HK-2 (cell line): ENCODE measurements around the gene C1QL1.
"Not testable (repeated sequence)": the region's sequence is repeated elsewhere in the genome, so short reads cannot be mapped to it uniquely, and the experiment has no call there.

Source experiments
- DNase-seq: peaks from one replicate; pipeline ENCODE4 v3.0.0-alpha.2; 2018; ENCODE audit not compliant: unreplicated experiment

Gene C1QL1

GRCh38 chr17:44961921-44962350 lies 6.2 kb downstream of the C1QL1 start:
- DNase-seq: no peak

DNA sequence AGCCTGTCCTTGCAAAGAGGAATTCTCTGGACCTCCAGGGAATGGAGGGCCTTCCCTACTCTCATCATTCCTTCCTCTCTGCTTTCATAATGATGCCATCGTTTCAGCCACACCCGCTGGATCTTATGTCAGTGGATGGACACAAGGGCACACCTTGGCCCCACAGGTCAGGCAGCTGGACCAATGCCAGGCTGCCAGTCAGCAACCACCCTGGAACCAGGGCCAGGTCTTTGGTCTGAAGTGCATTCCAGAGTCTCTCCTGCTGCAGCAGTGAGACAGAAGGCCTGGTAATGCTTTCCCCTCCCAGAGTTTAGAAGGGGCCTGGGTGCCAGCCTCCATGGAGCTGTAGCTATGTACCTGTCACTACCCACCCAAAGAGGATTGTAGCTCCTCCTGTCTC lies 7.4 kb downstream of the C1QL1 start:
- no peak for DNase-seq

GRCh38 chr17:44959821-44960531 lies 8.1 kb downstream of the C1QL1 start:
- DNase-seq: no peak

GRCh38 chr17:44956998-44957981 lies 10.8 kb downstream of the C1QL1 start:
- no peak for DNase-seq

- no peak for DNase-seq
Measured at GRCh38 chr17:44955674-44956425, 12.3 kb downstream of the C1QL1 start.

DNA sequence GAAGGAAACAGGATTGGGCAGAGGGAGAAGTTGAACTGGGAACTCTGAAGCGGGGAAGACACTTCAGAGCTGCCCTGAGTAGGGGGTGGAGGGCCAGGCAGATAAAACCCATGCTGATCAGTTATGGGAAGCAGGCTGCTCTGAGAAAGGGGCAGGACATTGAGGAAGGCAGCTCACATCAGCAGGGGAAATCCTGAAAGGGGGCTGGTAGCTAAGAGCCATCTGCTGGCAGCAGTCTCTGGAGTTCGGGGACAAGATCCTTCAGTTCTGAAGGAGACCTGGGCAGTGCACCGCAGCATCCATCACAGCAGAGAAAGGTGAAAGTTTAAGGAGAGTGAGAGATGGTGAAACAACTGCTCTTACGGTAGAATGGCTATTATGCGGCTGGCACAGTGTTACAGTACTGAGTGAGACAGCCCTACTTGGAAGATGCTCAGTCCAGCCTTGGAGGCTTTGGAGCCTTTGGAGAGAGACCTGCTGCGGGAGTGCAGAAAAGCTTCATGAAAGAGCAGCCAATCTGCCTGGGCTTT lies 15.1 kb downstream of the C1QL1 start:
- no peak for DNase-seq

- no peak for DNase-seq
Measured at GRCh38 chr17:44948315-44948795, 19.7 kb downstream of the C1QL1 start.

- DNase-seq: peak; percentile 95
Measured at GRCh38 chr17:44947461-44948314, 20.4 kb downstream of the C1QL1 start, which contains the start of gene KIF18B. Gene KIF18B (minus strand): TSS chr17:44947773. CDS start chr17:44936344, 11,429 bp downstream.

DNA sequence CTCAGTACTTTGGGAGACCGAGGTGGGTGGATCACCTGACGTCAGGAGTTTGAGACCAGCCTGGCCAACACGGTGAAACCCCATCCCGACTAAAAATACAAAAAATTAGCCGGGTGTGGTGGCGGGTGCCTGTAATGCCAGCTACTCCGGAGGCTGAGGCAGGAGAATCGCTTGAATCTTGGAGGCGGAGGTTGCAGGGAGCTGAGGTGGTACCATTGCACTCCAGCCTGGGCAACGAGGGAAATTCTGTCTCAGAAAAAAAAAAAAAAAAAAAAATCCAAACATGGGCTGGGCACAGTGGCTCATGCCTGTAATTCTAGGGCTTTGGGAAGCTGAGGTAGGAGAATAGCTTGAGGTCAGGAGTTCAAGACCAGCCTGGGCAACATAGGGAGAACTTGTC lies 22.5 kb downstream of the C1QL1 start:
- DNase-seq: not testable (repeated sequence)

DNA sequence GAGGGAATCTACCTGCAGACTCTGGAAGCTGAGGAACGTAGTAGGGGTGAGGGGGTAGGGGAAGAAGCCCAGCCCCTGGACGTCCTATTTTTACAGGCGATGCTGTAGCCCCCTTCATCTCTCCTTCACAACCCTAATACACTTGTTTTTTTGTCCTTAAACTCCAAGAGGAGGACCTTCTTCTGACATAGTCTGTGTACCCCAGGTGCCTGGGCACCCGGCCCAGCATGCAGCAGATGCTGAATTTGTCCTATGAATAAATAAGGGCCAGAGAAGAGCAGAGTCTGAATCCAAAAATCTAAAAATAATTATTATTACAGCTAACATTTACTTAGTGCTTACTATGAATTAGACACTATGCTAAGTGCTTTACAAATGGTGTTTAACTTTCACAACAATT lies 25.6 kb downstream of the C1QL1 start:
- no peak for DNase-seq

DNA sequence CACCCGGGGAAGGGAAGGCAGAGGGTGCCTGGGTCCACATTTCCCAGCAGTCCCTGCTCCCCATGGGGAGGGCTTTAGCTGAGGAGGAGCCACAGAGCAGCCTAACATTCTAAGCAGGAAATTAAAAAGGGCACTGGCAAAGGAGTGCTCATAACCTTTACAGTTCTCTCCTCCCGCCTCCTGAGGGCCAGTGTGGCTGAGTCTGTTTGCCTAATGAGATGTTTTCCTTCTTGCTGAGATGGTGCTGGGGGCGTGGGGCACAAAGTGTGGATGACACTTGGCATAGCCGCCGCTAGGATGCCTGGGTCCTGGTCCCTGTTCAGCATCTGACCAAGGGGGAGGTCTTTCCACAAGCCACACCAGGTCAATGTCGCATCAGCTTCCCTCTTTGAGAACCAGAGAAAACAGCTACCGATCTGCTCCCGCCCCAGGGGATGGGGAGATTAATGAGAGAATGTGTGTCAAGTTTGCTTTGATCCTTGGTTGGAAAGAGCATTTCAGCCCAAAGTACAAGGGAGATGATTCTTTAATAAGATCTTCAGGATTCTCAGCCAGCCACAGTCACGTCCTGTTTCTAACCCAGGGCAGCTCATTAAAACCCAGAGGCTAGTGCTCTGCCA lies 26.3 kb downstream of the C1QL1 start:
- no peak for DNase-seq

DNA sequence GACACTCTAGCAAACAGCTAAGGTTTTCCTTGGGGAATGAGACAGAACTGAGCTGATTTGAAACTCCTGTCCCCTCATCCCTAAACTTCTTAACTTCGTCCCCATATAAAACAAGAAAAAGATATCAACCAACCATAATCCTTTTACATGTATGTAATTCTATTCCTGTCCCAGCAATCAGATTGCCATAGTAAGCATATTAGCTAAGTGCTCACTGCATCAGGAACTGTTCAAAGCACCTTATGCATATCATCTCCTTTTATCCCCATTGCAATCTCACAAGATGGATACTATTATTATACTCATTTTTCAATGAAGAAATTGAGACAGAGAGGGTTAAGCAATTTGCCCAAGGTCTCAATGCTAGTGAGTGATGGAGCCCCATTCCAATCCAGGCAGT lies 27.3 kb downstream of the C1QL1 start:
- DNase-seq: no peak

- DNase-seq: no peak
Measured at GRCh38 chr17:44940317-44940716, 27.8 kb downstream of the C1QL1 start.

- DNase-seq: no peak
Measured at GRCh38 chr17:44935116-44935515, 33.0 kb downstream of the C1QL1 start.

GRCh38 chr17:44934745-44935105 lies 33.4 kb downstream of the C1QL1 start:
- no peak for DNase-seq

- DNase-seq: no peak
Measured at GRCh38 chr17:44933824-44934744, 34.0 kb downstream of the C1QL1 start.

DNA sequence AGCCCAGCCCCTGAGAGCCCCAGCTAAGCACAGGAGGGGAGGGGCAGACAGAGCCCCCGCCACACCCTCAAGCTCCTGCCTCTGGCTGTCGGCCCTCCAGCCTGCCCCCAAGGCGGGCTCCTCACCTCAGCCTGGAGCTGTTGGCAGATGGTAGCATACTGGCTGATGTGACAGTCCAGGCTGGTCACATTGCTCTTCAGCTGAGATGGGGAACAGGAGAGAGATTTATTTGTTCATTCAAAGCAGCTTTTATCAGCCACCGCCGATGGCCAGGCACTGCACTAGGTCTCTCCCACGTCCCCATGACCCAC lies 35.4 kb downstream of the C1QL1 start:
- DNase-seq: no peak

- no peak for DNase-seq
Measured at GRCh38 chr17:44932096-44932786, 35.9 kb downstream of the C1QL1 start.

DNA sequence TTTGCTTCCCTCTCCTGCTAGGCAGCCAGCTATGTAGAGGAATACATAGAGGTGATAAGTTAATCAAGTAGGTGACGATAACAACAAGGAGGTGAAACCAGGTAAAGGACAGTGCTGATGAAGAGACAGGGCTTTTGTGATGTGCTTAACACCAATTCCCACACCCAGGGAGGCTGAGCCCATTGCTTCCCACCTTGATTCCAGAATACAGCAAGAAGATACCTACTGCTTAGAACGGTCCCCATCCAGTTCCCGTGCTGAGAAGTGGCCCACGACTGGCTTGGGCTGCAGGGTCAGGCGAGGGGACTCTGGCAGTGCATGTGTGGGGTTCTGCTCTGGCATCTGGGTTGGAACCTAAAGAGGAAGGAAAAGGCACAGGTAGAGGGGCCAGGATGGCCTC lies 36.7 kb downstream of the C1QL1 start:
- DNase-seq: no peak
